ENCODE data around the gene FOXJ3.

- TF ChIP-seq CTCF (IDR thresholded peaks at IDR 0.05), result no peak
- TF ChIP-seq POLR2A (IDR thresholded peaks at IDR 0.05), result no peak
These were observed 45.0 kb upstream of the FOXJ3 start for GRCh38 chr1:42379794-42380585.

Measured in uterus (tissue), 2 donors.